AG04449 (cell line): ENCODE measurements around the gene RAD50.
"Not testable (repeated sequence)": the region's sequence is repeated elsewhere in the genome, so short reads cannot be mapped to it uniquely, and the experiment has no call there.

Source experiments
- CTCF ChIA-PET: fragments of 350-600 bp; formaldehyde crosslinking; extraction: SDS; loops from one replicate; lab custom pipeline; 2021; ENCODE audit warnings: antibody characterized with exemption; lab: Yijun Ruan, JAX
- POLR2A ChIA-PET: fragments of 400-600, 350-600 bp; formaldehyde crosslinking; extraction: SDS; loops from one replicate; lab custom pipeline; 2020; ENCODE audit warnings: antibody characterized with exemption, inconsistent platforms; lab: Yijun Ruan, JAX
- DNase-seq: peaks from one replicate; pipeline ENCODE4 v3.0.0-alpha.2; 2010; ENCODE audit warnings: low read depth, low spot score
- H3K4me3 ChIP-seq: 2 replicates; pipeline ENCODE4 v1.5.1; 2011; ENCODE audit warnings: low read depth, mild to moderate bottlenecking, control low read depth, low read length
- CTCF ChIP-seq: IDR thresholded peaks from one replicate; pipeline ENCODE4 v1.5.1; 2011; ENCODE audit warnings: mild to moderate bottlenecking, moderate library complexity, low read length, control low read depth, inconsistent platforms; ENCODE audit not compliant: insufficient read depth; ENCODE audit errors: missing control alignments

The RAD50 gene

GRCh38 chr5:132540764-132541163, 16.0 kb upstream of the RAD50 start:
- ChIA-PET POLR2A (interaction anchor here (0.6 kb wide), 1 partner anchor 8 kb away, joined by 3 read pairs; no protein-coding TSS in a partner anchor), CTCF (interaction anchor here (5.9 kb wide), 1 partner anchor 13 kb away, joined by 62 read pairs; no protein-coding TSS in a partner anchor)
- DNase-seq = no peak
- H3K4me3 ChIP-seq = no peak overlapping the region
- no peak for TF ChIP-seq CTCF

- no peak for DNase-seq
- ChIA-PET CTCF (interaction anchor here (1.1 to 2.6 kb wide), 2 partner anchors 11 to 16 kb away, joined by 3 to 8 read pairs; no protein-coding TSS in a partner anchor), POLR2A (no interaction called here)
- TF ChIP-seq CTCF = no peak
- H3K4me3 ChIP-seq = no peak within 1 kb of the TSS
Measured at GRCh38 chr5:132543472-132544201, 13.1 kb upstream of the RAD50 start, which contains the start of gene IL5. Gene IL5, minus strand, starts transcription at chr5:132543522. Its CDS starts 44 bp downstream, at chr5:132543478.

GRCh38 chr5:132546108-132546507, 10.7 kb upstream of the RAD50 start:
- POLR2A ChIA-PET = no interaction called here
- CTCF ChIA-PET = interaction anchor here (2.6 kb wide), 1 partner anchor 19 kb away, joined by 8 read pairs; no protein-coding TSS in a partner anchor
- no peak for TF ChIP-seq CTCF
- no peak for DNase-seq
- no peak overlapping the region for H3K4me3 ChIP-seq

GRCh38 chr5:132547269-132547668, 9.5 kb upstream of the RAD50 start:
- TF ChIP-seq CTCF = no peak
- ChIA-PET CTCF (interaction anchor here (1.6 kb wide), 1 partner anchor 11 kb away, joined by 3 read pairs; no protein-coding TSS in a partner anchor), POLR2A (no interaction called here)
- DNase-seq = no peak
- H3K4me3 ChIP-seq = no peak overlapping the region

GRCh38 chr5:132548834-132549233, 7.9 kb upstream of the RAD50 start:
- ChIA-PET CTCF (interaction anchor here (2.1 kb wide), 1 partner anchor 22 kb away, joined by 11 read pairs; no protein-coding TSS in a partner anchor), POLR2A (interaction anchor here (0.5 kb wide), 1 partner anchor 8 kb away, joined by 3 read pairs; no protein-coding TSS in a partner anchor)
- H3K4me3 ChIP-seq, DNase-seq: not testable (repeated sequence)

GRCh38 chr5:132549576-132549975, 7.2 kb upstream of the RAD50 start:
- ChIA-PET CTCF (interaction anchor here (2.1 kb wide), 1 partner anchor 23 kb away, joined by 11 read pairs; no protein-coding TSS in a partner anchor), POLR2A (no interaction called here)
- no peak overlapping the region for H3K4me3 ChIP-seq
- TF ChIP-seq CTCF = no peak
- DNase-seq = no peak
